IMR-90 (cell line): Measurements from ENCODE around the gene INSL3. TPM values are rescaled to one million over a fixed set of nuclear protein-coding genes. Genes with fewer than 3 reads are reported as not detected.

Experiments used
- ATAC-seq: fragments of 200-7000 bp; cut with Tn5 transposase; 2 replicates; pipeline ENCODE4 v1.9.1; 2020; ENCODE audit warnings: low read depth, mild to moderate bottlenecking, moderate library complexity
- BruUV-seq: library from RNA; stranded (reverse); fragments of 400-500 nt; replicated peaks from 2 replicates; lab custom pipeline; 2021; lab: Mats Ljungman, UMichigan
- CTCF ChIA-PET: fragments of 300-600 bp; formaldehyde crosslinking; extraction: SDS; loops from one replicate; lab custom pipeline; 2021; ENCODE audit warnings: antibody characterized with exemption; lab: Yijun Ruan, JAX
- POLR2A ChIA-PET: fragments of 300-600 bp; sonication (Branson Sonifier 250); formaldehyde crosslinking; loops from one replicate; lab custom pipeline; 2022; ENCODE audit warnings: antibody characterized with exemption; ENCODE audit not compliant: unreplicated experiment; lab: Charles Lee
- DNase-seq: peaks from one replicate; pipeline ENCODE4 v3.0.0; 2013
- H2AFZ ChIP-seq: replicated peaks from 2 replicates; pipeline ENCODE3; 2013; ENCODE audit warnings: low read length, mild to moderate bottlenecking; ENCODE audit not compliant: poor library complexity
- H2AK5ac ChIP-seq: 2 replicates; pipeline ENCODE4 v1.6.1; 2013; ENCODE audit warnings: low read depth, low read length, inconsistent platforms
- H2AK9ac ChIP-seq: replicated peaks from 2 replicates; pipeline ENCODE3; 2013; ENCODE audit warnings: mild to moderate bottlenecking, low read depth, low read length, moderate library complexity; ENCODE audit not compliant: poor library complexity
- H2BK120ac ChIP-seq: 2 replicates; pipeline ENCODE4 v1.6.1; 2013; ENCODE audit warnings: low read depth, low read length, inconsistent platforms
- H2BK15ac ChIP-seq: 3 replicates; pipeline ENCODE4 v1.6.1; 2013; ENCODE audit warnings: low read depth, low read length, inconsistent platforms
- H2BK20ac ChIP-seq: 2 replicates; pipeline ENCODE4 v1.6.1; 2013; ENCODE audit warnings: low read depth, mild to moderate bottlenecking, inconsistent platforms, low read length, moderate library complexity
- H2BK5ac ChIP-seq: 2 replicates; pipeline ENCODE4 v1.6.1; 2013; ENCODE audit warnings: mild to moderate bottlenecking, low read depth, low read length, inconsistent platforms; ENCODE audit not compliant: poor library complexity, severe bottlenecking
- H3K14ac ChIP-seq: replicated peaks from 2 replicates; pipeline ENCODE4 v1.6.1; 2013; ENCODE audit warnings: low read depth, low read length, inconsistent platforms
- H3K18ac ChIP-seq: 2 replicates; pipeline ENCODE4 v1.6.1; 2013; ENCODE audit warnings: low read depth, low read length, control low read depth
- H3K23ac ChIP-seq: 2 replicates; pipeline ENCODE4 v1.6.1; 2013; ENCODE audit warnings: low read depth, low read length, inconsistent platforms
- H3K27ac ChIP-seq: 2 replicates; pipeline ENCODE4 v1.5.1; 2013; ENCODE audit warnings: mild to moderate bottlenecking, control low read depth, low read length; ENCODE audit not compliant: insufficient read depth
- H3K27me3 ChIP-seq: 2 replicates; pipeline ENCODE4 v1.6.1; 2013; ENCODE audit warnings: low read length; ENCODE audit not compliant: control insufficient read depth, insufficient read depth
- H3K36me3 ChIP-seq: 2 replicates; pipeline ENCODE4 v1.6.1; 2013; ENCODE audit warnings: low read length, mixed read lengths; ENCODE audit not compliant: control insufficient read depth, insufficient read depth
- H3K4ac ChIP-seq: 2 replicates; pipeline ENCODE4 v1.6.1; 2013; ENCODE audit warnings: low read depth, low read length, inconsistent platforms
- H3K4me1 ChIP-seq: 2 replicates; pipeline ENCODE4 v1.6.1; 2013; ENCODE audit warnings: low read length, mixed read lengths; ENCODE audit not compliant: control insufficient read depth, insufficient read depth
- H3K4me2 ChIP-seq: 2 replicates; pipeline ENCODE4 v1.6.1; 2013; ENCODE audit warnings: low read depth, mild to moderate bottlenecking, control low read depth, low read length, moderate library complexity
- H3K4me3 ChIP-seq: 2 replicates; pipeline ENCODE4 v1.5.1; 2013; ENCODE audit warnings: low read depth, mild to moderate bottlenecking, control low read depth, low read length, moderate library complexity; ENCODE audit not compliant: insufficient read depth
- H3K56ac ChIP-seq: 2 replicates; pipeline ENCODE4 v1.6.1; 2013; ENCODE audit warnings: low read length, inconsistent platforms; ENCODE audit not compliant: insufficient read depth; ENCODE audit errors: extremely low read depth
- H3K79me1 ChIP-seq, 2 experiments: 2 replicates each; pipeline ENCODE4 v1.6.1; 2013; ENCODE audit warnings: low read length in 2 of 2, inconsistent platforms in 1 of 2, low read depth in 1 of 2
- H3K9ac ChIP-seq: 2 replicates; pipeline ENCODE4 v1.6.1; 2013; ENCODE audit warnings: low read depth, low read length, control low read depth
- H3K9me1 ChIP-seq: 2 replicates; pipeline ENCODE4 v1.6.1; 2013; ENCODE audit warnings: low read length, inconsistent platforms; ENCODE audit not compliant: insufficient read depth
- H3K9me3 ChIP-seq: 2 replicates; pipeline ENCODE4 v1.6.1; 2013; ENCODE audit warnings: low read length; ENCODE audit not compliant: control insufficient read depth, insufficient read depth
- H4K20me1 ChIP-seq: 2 replicates; pipeline ENCODE4 v1.6.1; 2013; ENCODE audit warnings: low read length, inconsistent platforms; ENCODE audit not compliant: insufficient read depth
- H4K5ac ChIP-seq: 2 replicates; pipeline ENCODE4 v1.6.1; 2013; ENCODE audit warnings: mild to moderate bottlenecking, low read depth, low read length, control low read depth
- H4K8ac ChIP-seq, 2 experiments: 2 replicates each; pipeline ENCODE4 v1.6.1; 2013; ENCODE audit warnings: low read depth in 2 of 2, low read length in 2 of 2, control low read depth in 1 of 2, inconsistent platforms in 1 of 2
- H4K91ac ChIP-seq: 2 replicates; pipeline ENCODE4 v1.6.1; 2013; ENCODE audit warnings: low read depth, low read length, inconsistent platforms; ENCODE audit not compliant: insufficient read depth
- MAFK ChIP-seq: IDR thresholded peaks from 2 replicates; pipeline ENCODE4 v1.6.1; 2012; ENCODE audit warnings: low read depth, low read length, improper control_type of control experiment
- POLR2A ChIP-seq: IDR thresholded peaks from 2 replicates; pipeline ENCODE4 v1.6.1; 2012; ENCODE audit warnings: mild to moderate bottlenecking, low read depth, low read length
- WGBS, 2 experiments: methylation state at CpG; one replicate each; pipeline versions ENCODE4 v1.1.5 to v1.1.7; 2013; ENCODE audit warnings: missing lambda C conversion rate in 2 of 2; ENCODE audit not compliant: insufficient read length in 1 of 2; ENCODE audit errors: extremely low coverage in 2 of 2; 5-methylcytosine and 5-hydroxymethylcytosine counted together
- dilution Hi-C: fragments of 300-500 bp; cut with HindIII; formaldehyde crosslinking; loops from one replicate; pipeline ENCODE4 v1.14.3; 2018; ENCODE audit warnings: low sequenced_read_pairs; ENCODE audit not compliant: unreplicated experiment
- in situ Hi-C: fragments of 300-500 bp; cut with MboI; formaldehyde crosslinking; loops from 3 replicates; pipeline ENCODE4 v1.14.3; 2019; ENCODE audit warnings: low sequenced_read_pairs, inconsistent platforms, mixed read lengths
- intact Hi-C: fragments of 100-400 bp; cut with micrococcal nuclease; formaldehyde crosslinking; loops from 2 replicates; pipeline ENCODE4 v1.10.0; 2022
- polyA plus RNA-seq, 3 experiments: library from polyadenylated mRNA; depleted of rRNA; stranded (reverse); fragments of >200 nt; gene quantifications; 2 replicates each; pipeline ENCODE4 v1.2.3, GENCODE V29; 2012; ENCODE audit warnings: low replicate concordance in 1 of 3
- total RNA-seq: library from RNA; depleted of rRNA; stranded (reverse); fragments of >200 nt; gene quantifications from 2 replicates; pipeline ENCODE4 v1.2.3, GENCODE V29; 2012

INSL3 gene
- total and polyA plus RNA-seq, 2 of the 4 experiments (the other 2 are of a cell fraction), result not detected

- DNase-seq (no peak), ATAC-seq (peak; percentile 12)
- Histone ChIP-seq H3K18ac (no peak overlapping the region), H3K56ac (no peak overlapping the region), H3K9ac (no peak overlapping the region), H3K14ac (no peak overlapping the region), H3K27ac (no peak overlapping the region), H3K4me2 (no peak overlapping the region), H3K4me1 (peaks cover 7% of the 10 kb centered on the region), H3K79me1 (peaks cover 12 to 41% of the 10 kb centered on the region in 2 experiments; a peak in 3 of 4 replicates), H3K23ac (no peak overlapping the region), H3K9me1 (peaks cover 12% of the 10 kb centered on the region; the same call in 1 of the 2 replicates), H3K36me3 (peaks cover 43% of the 10 kb centered on the region), H2AK5ac (no peak overlapping the region), H3K4ac (no peak overlapping the region), H3K9me3 (no peaks in the 10 kb centered on the region), H4K8ac (no peak overlapping the region; a peak in 1 of 4 replicates), H4K20me1 (peaks cover 54% of the 10 kb centered on the region), H3K4me3 (no peak overlapping the region), H4K91ac (no peak overlapping the region), H4K5ac (peak overlapping the region; percentile 17; the same call in 1 of the 2 replicates), H2AK9ac (peak overlapping the region; percentile 66), H2AFZ (no peak overlapping the region), H2BK20ac (no peak overlapping the region), H2BK5ac (no peak overlapping the region), H2BK120ac (no peak overlapping the region), H2BK15ac (no peak overlapping the region), H3K27me3 (peaks cover 18% of the 10 kb centered on the region)
- TF ChIP-seq MAFK (no peak), POLR2A (peak; percentile 46; the same call in 1 of the 2 replicates)
- BruUV-seq, result no TSS peak
- in situ Hi-C loops, result loop anchor here (5.0 kb wide), 1 partner anchor 122 kb away; no protein-coding TSS in a partner anchor
- POLR2A ChIA-PET, result interaction anchor here (0.6 kb wide), 2 partner anchors 20 to 82 kb away, joined by 3 to 15 read pairs; no protein-coding TSS in a partner anchor
- 60% methylated on average over 2 of the region's 13 CpGs; no CpG with 5 or more reads in 1 of the 2 experiments for WGBS, 2 experiments
- CTCF ChIA-PET, result interaction anchor here (1.5 kb wide), 1 partner anchor 67 kb away, joined by 4 read pairs; the partner anchor contains the start of gene CCDC124
- intact Hi-C loops, result no loop called here
- dilution Hi-C loops, result no loop called here
These were observed 44.3 kb upstream of the INSL3 start for GRCh38 chr19:17865364-17866311.
